NCI-H2196 treated with DMSO at 0.1 percent for 48 hours (cell line): ENCODE measurements around the gene ATG3.
"Not testable (repeated sequence)": the region's sequence is repeated elsewhere in the genome, so short reads cannot be mapped to it uniquely, and the experiment has no call there.

Source experiments
- DNase-seq: peaks from one replicate; lab custom pipeline; 2025; ENCODE audit not compliant: unreplicated experiment; lab: John Stamatoyannopoulos, UW

Gene ATG3

DNA sequence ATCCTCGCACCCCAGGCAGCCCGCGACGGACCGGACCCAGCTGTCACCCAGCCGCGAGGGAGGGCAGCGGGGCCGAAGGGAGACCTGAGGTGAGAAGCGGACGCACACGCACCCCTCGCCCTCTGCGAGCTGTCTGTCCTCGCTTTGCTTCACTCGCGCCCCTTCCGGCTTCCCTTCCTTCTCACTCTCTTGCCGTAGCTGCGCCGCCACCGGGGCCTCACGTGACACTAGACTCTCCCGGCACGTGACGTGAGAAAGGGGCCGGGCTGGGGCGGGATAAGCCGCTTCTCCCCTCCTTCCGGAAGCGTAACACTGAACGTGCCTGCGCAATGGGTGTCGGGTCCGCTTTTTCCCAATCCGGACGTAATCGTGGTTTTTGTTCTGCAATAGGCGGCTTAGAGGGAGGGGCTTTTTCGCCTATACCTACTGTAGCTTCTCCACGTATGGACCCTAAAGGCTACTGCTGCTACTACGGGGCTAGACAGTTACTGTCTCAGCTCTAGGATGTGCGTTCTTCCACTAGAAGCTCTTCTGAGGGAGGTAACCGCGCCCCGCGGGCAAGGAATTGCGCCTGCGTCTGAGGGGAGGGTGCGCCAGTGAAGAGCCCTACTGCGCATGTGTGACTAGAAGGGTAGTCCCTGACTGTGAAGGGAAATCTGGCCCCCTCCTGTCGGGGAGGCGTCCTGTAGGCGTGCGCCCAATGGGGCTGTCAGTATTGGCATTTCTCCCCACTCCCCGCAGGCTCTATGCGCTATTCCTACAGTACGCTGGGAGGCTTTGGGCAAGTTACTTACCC, at the start of gene ATG3, which contains the start of gene SLC35A5:
Gene ATG3 (minus strand): TSS at position 229 of the 796 bp plus-strand sequence. CDS start 434 bp downstream, outside the sequence.
Gene SLC35A5 (plus strand): TSS at position 312 of the 796 bp plus-strand sequence. CDS start 1,359 bp downstream, outside the sequence.
- peak; percentile 96 for DNase-seq

DNA sequence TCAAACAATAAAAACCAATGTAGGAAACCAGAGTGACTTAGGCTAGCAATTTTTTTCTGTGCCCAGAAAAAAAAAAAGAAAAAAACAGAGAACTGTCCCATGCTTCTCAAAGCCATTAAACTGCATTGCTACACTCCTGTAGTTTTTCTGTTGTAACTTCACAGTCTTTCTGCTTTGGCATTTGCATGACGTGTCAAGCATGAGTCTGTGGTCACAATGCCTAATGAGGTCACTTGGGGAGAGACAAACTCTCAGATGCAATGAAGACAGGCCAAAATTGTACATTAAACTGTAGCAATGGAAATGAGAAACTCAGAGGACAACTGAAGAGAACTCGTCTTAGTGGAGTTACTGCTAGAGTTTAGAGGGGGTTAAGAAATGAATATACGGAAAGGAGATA, 48.4 kb upstream of the ATG3 start:
- no peak for DNase-seq

DNA sequence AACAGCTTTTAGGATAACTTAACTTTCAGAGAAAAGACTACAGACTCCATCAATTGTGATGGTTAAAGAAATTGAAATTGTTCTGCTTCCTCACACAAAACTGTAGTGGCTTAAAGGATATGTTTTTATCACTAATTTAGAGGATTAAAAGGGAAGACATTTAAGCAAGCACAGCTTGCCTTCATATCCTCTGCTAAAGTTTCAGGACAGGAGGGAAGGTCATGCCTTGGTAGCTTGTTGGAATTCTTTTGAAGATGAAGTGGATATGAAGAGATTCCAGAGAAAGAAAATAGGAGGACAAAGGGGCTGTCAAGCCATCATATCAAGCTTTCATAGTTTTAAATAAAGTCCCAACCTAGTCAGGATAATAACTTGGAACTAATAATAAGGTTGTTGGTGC, 46.1 kb upstream of the ATG3 start:
- DNase-seq = no peak

DNA sequence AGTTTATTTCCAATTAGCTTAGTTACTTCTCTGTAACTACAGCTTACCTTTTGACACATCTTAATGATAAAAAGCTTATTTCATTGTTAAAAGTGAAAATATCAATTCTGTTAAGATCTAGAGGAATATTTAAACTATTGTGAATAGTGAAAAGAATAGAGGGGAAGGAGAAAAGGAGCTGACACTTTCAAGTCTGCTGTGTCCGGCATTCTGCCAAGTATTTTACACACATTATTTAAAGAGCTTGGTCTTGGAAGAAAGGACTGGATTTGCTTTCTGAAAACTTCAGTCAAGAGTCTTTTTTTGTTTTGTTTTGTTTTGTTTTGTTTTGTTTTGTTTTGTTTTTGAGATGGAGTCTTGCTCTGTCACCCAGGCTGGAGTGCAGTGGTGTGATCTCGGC, 44.3 kb upstream of the ATG3 start:
- DNase-seq = no peak

DNA sequence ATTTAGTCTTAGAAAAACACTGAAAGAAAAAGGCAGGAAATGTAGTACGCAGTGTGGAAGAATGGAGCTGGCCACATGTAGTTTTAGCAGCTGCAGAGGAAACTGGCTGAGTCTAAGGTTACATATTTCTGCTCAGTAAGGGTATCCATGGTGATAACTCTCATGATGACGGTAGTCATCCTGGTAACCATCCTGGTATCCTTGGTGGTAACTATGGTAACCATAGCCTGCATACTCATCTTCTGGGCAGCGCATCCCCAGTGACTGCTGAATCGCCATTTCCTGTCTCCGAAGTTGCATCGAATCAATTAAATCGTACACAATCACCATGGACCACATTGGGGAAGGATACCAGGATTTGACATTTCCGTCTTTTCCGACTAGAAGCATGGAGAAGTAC, 43.5 kb upstream of the ATG3 start:
- DNase-seq = peak; percentile 88

DNA sequence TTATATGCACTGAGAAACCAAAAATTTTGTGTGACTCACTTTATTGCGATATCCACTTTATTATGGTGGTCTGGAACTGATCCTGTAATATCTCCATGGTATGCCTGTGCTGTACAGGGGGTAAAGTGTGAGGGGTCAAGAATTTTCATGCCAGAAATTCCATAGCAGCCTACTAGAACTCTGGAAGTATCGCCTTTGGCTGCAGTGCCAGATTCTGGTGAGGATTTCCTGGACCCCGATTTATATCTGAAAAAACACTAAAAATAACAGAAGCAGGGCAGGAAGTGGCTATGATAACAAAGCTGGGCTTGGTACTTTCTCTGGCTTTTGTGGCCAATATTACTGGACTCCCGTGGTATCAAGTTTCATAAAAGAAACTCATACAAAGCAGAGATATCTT, 42.8 kb upstream of the ATG3 start:
- no peak for DNase-seq

DNA sequence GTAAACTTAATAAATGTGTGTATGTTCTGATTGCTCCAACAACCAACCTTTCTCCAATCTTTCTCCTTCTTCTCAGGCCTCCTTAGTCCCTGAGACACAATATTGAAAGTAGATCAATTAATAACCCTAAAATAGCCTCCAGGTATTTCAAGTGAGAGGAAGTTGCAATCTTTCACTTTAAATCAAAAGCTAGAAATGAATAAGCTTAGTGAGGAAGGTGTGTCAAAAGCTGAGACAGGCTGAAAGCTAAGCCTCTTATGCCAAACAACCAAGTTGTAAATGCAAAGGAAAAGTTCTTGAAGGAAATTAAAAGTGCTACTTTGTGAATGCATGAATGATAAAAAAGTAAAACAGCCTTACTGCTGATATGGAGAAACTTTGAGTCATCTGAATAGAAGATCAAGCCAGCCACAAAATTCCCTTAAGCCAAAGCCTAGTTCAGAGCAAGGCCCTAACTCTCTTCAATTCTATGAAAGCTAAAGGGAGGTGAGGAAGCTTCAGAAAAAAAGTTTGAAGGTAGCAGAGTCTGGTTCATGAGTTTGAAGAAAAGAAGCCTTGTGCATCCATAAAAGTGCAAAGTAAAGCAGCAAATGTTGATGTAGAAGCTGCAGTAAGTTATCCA, 40.6 kb upstream of the ATG3 start:
- DNase-seq = no peak

DNA sequence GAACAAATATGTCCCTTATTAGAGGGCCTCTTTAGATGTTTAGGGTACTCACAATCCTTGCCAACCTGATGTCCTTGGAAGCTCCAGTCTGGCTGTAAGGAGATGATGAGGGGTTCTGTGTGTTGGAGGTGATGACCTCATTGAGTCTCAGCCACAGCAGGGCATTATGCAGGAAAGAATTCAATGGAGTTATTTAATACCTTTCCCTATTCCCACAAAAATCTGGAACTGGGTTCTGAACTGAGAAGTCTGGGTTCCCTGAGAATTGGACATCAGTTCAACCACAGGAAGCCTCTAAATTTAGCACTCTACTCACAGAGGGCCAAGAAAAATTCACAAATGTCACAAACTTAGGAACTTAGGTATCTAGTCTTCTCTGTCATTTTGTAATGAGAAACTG, 37.0 kb upstream of the ATG3 start:
- DNase-seq = no peak

DNA sequence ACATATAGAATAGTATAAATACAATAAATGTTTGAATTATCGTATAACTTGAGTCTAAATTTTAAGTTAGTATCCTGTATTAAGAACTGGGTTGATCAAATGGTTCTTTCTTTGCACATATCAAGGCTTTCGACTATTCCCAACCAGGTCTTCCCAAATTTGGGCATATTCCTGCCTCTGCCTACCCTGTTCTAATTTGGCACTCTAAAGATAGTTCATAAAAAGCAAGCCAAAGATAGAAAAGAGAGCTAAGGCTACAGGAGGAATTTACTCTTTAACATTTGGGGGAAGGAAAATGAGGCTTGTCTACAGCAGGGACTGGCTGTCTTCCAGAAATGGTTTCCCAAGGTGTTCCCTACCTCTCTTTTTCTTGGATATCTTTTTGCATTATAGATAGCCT, 36.2 kb upstream of the ATG3 start:
- no peak for DNase-seq

DNA sequence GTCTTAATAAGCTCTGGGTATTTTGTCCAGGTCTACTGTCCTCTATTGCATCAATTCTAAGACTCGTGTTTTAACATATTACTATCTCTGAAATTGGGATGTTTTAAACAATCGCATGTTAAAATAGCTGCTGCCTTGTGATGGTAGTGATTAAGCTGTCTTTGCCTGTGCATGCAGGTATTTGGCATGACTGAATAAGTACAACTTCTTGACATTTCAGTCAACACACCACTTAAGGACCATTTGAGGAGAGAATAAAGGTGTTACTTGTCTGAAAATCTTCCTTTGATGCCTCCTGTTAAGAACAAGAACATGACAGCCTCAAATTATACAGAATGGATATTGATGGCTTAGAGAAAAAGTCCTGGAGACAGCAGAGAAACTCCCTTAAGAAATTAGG, 33.1 kb upstream of the ATG3 start:
- DNase-seq = no peak

DNA sequence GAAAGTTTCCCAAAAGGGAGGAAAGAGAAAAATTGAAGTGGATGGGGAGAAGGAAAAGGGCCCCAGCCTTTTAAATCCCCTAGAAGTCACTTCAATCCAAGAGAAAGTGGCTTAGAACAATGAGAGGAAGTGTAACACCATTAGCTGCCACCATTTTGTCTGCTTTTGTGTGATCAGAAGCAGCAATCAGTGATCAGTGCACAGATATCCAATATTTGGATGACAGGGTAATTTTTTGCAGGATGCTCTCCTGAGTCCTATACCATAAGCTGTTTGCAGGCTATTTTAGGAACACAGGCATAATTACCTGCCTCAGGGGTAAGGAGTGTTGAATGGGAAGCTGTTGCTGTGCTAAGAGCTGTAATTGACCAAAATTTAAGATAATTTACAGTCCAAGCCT, 31.5 kb upstream of the ATG3 start:
- no peak for DNase-seq

DNA sequence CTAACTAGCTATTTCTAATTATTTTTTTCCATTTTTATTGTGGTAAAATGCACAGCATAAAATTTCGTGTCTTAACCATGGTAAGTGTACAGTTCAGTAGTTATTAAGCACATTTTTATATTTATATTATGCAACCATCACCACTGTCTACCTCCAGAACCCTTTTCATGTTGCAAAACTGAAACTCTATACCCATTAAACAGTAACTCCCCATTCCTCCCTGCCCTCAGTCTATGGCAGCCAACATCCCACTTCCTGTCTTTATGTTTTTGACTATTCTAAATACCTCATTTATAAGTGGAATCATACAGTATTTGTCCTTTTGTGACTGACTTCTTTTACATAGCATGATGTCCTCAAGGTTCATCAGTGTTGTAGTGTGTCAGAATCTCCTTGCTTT, 25.6 kb upstream of the ATG3 start:
- no peak for DNase-seq

DNA sequence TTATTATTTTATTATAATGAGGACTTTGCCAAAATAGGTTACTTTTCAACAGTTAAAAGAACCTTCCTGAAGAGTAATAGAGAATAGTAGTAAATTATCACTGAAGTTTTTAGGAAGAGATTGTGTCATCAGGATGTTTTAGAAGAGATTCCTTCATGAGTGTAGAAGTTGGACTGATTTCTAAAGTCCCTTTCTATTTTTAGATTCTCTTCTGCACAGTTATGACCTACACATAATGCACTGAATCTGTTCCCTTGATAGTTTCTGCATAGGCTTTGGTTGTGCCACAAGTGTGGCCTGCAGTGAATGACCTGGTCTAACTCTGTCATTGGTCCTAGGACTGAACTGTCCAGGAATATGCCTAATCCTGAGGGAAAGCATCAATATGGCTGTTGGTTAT, 24.0 kb upstream of the ATG3 start:
- no peak for DNase-seq

DNA sequence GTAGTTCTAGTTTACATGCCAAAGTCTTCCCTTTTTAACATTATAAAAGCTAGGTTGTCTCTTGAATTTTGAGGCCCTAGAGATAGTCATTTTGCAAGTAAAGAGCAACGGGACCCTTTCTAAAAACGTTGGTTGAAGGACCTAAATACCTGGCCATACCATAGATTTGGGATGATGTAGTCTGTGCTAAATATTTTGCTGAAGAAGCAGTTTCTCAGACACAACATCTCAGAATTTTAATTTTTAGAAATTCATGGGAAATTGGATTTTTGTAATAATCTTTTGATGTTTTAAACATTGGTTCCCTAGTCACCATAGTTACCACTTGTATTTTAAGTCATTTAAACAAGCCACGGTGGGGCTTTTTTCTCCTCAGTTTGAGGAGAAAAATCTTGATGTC, 21.3 kb upstream of the ATG3 start:
- no peak for DNase-seq

DNA sequence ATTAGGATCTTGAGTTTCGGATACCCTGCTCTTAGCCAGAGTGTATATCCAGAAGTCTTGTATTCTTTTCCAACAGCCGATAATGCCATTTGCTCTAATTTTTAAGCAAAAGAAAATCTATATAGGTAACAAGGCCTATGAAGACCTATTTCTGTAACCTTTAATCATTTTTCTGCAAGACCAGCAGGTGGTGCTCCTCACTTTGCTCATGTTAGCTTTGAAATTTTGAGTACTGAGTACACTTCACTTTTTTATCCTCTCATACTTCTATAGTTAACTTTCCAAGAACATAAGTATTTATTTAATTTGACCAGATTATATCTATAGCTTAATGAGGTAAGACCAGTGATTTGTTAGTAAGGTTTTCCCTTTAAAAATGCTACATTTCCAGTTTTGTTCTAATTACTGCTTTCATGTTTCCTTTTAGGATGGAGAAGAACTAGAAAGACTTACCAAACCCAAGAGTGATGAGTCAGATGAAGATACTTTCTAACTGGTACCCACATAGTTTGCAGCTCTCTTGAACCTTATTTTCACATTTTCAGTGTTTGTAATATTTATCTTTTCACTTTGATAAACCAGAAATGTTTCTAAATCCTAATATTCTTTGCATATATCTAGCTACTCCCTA, 20.6 kb upstream of the ATG3 start:
- peak; percentile 58 for DNase-seq

DNA sequence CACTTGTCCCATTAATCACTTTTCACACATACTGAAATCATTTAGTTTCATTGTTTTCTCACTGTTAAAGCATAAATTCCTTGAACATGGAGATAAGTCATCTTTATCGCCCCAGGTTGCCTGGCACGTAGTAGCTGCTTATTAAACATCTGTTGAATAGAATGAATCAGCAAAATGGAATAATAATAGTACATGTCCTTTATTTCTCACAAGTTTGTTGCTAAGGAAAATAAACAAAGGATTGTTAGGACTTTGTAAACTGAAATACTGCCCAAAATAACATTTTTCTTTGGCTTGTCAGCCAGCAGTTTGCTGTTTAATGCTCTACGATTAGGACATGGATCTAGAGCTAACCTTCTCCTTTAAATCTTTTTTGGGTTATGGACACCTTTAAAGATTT, 17.9 kb upstream of the ATG3 start:
- DNase-seq = no peak

DNA sequence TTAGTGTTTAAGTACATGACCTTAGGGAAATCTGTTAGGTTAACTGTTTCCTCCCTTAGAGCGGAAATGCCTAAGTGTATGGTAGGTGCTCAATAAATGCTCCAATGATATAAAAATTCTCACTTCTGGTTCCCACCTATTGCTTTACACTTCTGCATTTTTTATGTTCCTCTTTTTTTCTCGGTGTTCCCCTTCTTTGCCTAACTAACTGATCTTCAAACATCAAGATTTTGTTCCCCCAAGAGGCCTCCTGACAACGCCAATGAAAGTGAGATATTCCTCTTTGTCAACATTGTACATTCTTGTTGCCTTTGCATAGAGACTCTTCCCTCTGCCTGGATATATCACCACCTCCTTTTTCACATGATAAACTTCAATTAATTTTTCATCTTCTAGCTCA, 17.5 kb upstream of the ATG3 start:
- no peak for DNase-seq

DNA sequence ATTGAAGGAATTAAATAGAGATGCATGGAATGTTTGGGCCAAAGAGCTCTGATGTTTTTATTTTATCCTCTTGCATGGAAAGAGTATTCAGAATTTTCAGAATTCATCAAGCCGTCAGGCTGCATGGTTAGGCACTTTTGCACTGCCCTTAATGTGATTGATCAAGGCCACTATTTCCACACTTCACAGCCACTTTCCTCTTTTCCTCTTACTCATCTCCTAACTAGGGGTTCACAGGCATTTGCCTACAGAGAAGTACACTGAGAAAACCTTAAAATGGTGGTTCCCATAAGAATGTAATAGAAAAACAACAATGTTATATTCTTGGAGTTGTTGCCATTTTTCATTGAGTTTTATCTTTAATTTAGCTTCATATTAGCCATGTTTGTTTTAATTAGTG, 10.9 kb upstream of the ATG3 start:
- DNase-seq = no peak

DNA sequence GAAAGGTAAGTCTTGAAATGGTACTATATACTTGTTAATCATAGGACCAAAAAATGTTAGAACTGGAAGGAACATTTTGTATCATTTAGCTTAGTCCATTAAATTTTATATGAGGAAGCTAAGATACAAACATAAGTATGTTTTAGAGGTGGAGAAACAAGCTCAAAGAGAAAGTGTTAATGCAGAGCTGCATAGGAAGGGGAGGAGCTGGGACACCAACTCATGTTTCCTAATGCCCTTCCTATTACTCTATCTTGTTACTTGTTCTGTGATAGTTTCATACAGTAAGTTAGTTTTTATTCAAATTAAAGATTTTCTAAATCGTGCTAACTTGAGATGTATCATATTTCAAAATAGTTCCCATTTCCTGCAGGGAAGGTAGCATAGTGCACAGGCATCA, 7.5 kb upstream of the ATG3 start:
- no peak for DNase-seq

DNA sequence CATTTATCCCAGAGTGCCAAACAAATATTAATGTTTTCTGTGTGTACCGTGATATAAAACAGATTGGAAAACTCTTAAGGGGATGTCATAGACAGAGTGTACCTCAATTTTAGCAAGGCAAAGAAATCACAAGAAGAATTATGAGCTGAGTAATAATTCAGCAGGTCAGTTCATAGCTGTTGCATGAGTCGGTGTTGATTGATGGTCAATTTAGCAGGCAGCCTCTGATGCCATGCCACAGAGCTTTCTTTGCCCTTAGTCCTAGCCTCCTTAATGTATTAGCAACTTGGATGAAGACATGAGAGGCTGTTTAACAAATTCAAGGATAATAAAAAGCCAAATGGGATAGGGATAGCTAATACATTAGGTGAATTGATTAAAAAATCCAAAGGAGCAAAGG, 6.9 kb upstream of the ATG3 start:
- DNase-seq = no peak

DNA sequence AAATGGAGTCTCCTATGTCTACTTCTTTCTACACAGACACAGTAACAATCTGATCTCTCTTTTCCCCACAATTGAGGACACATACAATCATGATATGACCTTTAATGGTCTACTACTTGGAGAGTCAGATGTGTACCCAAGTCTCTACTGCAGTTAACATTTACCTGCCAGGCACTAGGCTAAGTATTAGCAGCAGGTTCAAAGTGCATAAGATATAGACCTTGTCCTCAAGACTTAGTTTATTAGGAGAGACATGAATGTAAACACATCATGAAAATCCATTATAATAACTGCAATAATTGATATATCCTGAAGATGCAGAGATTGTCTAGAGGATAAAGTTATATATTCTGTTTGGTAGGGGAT, 3.2 kb upstream of the ATG3 start:
- no peak for DNase-seq

DNA sequence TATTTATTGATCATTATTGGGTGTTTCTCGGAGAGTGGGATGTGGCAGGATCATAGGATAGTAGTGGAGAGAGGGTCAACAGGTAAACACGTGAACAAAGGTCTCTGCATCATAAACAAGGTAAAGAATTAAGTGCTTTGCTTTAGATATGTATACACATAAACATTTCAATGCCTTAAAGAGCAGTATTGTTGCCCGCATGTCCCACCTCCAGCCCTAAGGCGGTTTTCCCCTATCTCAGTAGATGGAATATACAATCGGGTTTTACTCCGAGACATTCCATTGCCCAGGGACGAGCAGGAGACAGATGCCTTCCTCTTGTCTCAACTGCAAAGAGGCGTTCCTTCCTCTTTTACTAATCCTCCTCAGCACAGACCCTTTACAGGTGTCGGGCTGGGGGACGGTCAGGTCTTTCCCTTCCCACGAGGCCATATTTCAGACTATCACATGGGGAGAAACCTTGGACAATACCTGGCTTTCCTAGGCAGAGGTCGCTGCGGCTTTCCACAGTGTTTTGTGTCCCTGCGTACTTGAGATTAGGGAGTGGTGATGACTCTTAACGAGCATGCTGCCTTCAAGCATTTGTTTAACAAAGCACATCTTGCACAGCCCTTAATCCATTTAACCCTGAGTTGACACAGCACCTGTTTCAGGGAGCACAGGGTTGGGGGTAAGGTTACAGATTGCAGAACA, 2.6 kb upstream of the ATG3 start:
- DNase-seq = not testable (repeated sequence)
